RPMI8226 (cell line): ENCODE results near the gene GDPD5.

Experiments used
- DNase-seq: peaks from one replicate; pipeline ENCODE4 v3.0.0-alpha.2; 2015

Gene GDPD5

DNA sequence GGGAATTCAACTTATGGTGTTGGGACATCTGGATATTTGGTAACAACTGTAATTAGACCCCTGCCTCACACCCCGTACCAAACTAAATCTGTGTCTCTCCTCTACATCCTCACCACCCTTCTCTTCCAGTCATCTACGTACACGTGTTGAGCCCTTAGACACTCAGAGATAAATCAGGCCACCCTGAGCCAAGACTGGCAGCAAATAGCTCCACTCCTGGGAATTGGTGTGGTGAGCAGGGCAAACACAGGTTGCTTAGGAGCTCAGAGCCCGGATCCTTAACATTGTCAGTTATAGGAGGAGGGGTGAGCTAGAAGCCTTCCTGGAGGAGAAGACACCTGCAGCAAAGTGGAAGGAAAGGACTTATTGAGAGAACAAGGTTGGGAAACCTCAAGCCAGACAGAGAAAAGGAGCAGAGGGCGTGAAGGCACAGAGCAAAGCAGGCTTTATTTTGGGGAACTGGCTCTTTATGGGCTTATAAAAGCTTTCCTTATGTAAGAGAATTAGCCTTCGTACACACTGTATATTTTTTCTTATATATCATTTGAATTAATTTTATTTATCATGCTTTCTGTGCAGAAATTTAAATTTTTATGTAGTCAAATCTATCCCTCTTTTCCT is 55.8 kb downstream of the GDPD5 start:
- DNase-seq = no peak

- DNase-seq = no peak
Measured at GRCh38 chr11:75468534-75469340, 57.0 kb downstream of the GDPD5 start.

- no peak for DNase-seq
Measured at GRCh38 chr11:75467881-75468280, 57.9 kb downstream of the GDPD5 start.

DNA sequence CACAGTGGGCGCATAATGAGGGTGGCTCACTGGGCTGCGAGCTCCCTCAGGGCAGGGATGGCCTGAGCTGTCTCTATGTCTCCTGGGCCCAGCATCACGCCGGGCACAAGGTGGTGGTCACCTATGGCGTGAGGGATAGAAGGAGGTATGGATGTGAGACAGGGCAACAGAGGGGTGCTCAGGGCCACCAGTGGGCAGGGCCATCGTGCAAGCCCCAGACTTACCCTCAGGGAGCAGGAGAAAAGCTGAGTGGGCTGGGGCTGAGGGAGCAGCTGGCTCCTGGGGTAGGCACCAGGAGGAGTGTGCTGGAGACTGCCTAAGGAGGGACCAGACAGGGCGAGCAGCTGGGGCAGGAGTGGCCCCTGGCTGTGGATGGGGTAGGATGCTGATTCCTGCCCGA is 58.4 kb downstream of the GDPD5 start:
- DNase-seq = no peak

GRCh38 chr11:75465701-75466531 is 59.8 kb downstream of the GDPD5 start:
- no peak for DNase-seq

DNA sequence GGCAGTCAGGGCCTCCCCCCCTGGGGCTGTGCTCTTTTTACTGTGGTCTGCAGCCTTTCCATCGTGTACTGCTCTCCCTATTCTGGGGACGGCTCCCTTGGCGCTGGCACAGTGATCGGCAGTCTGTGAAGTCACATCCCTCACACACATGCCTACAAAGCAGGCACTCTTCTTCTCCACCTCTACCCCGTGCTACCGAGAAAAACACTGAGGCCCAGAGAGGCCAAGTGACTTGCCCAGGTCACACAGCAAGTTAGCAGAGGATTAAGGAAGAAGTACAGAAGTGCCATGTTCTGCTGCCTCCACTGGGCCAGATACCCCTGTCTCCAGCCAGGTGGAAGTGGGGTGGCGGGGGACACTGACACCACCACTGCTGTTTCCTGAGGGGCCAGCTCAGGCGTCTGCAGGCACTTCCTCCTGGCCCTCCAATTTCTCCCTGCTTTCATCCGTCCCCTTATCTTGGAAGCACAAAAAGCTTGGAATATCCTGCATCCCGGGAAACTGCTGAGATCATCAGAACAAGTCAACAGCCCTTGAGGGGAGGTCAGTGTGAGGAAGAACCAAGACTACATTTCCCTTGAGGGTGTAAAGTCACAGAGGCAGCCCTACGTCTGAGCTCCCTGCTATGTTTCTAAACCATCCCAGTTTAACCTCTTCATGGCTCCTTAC is 62.5 kb downstream of the GDPD5 start:
- no peak for DNase-seq

DNA sequence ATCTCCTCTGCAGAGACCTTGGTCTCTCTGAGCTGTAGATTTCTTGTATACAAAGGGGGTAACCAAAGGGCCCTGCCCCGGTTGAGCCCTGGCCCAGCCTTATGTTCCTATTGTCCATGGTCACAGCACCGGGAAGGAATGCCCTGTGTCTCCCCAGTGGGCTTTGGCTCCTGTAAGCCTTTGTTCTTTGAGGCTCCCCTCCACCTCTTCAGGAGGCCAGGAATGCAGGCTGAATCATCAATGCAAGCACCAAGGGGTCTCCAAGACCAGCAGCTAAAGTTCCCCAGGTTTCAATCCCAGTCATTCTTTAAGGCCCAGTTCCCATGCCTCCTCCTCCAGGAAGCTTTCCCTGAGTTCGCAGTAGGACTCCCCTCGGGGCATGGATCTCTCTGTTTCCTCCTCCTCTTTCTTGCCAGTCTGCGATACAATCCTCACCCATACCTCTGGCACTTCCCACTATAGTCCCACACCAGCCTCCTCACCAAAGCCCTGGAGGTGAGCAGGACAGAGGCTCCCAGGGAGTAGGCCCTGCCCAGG is 63.6 kb downstream of the GDPD5 start:
- DNase-seq = no peak

- DNase-seq = no peak
Measured at GRCh38 chr11:75461151-75461550, 64.6 kb downstream of the GDPD5 start.

- no peak for DNase-seq
Measured at GRCh38 chr11:75456596-75457183, 69.1 kb downstream of the GDPD5 start.

DNA sequence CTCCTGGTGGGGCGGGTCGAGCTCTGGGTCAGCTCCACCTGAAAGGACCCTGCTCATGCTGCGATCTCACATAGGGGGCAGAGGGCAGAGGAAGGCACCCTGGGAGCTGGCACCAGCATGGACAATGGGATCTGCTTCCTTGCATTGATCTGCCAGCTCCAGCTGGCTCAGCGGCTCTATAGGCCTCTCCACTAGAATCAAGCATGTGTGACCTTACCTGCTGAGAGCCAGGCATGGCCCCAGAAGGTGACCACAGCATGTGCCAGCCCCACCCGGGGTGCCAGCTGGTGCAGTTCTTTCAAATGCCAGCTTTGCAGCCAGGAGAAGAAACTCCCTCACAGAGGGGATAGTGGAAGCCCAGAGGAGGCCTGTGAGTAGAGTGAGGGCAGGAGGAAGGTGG is 70.8 kb downstream of the GDPD5 start:
- DNase-seq = no peak

DNA sequence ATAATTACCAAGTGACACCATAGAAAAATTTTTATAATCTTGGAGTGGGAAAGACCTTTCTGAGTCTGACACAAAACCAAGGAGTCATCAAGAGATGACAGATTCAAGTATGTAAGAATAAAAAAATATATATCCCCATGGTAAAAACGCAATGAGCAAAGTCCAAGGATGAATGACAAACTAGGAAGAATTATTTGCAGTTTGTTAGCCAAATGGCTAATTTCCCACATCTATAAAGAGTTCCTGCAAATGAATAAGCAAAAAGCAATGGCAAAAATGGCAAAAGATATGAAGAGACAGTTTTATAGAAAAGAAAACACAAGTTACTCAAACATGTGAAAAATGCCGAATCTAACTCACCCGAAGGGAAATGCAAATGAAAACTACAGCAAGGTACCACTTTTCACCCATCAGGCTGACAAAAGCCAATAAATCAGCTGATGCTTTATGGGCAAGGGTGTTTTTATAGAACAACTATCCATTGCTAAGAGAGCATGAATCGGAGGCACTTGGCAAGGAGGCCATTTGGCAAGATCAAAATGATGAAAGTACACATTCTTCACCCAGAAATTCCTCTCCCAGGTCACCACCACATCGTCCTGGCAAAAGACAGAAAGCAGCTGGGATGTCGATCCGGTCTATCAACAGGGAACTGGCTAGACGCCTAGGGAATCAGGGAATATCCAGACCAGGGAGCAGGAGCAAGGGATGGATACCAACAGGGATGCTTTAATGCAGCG is 71.7 kb downstream of the GDPD5 start:
- DNase-seq = no peak

- DNase-seq = peak; percentile 61
Measured at GRCh38 chr11:75450826-75451821, 74.6 kb downstream of the GDPD5 start.

- no peak for DNase-seq
Measured at GRCh38 chr11:75450236-75450635, 75.5 kb downstream of the GDPD5 start.

GRCh38 chr11:75449776-75450175 is 76.0 kb downstream of the GDPD5 start:
- DNase-seq = no peak

GRCh38 chr11:75449271-75449670 is 76.5 kb downstream of the GDPD5 start:
- no peak for DNase-seq

DNA sequence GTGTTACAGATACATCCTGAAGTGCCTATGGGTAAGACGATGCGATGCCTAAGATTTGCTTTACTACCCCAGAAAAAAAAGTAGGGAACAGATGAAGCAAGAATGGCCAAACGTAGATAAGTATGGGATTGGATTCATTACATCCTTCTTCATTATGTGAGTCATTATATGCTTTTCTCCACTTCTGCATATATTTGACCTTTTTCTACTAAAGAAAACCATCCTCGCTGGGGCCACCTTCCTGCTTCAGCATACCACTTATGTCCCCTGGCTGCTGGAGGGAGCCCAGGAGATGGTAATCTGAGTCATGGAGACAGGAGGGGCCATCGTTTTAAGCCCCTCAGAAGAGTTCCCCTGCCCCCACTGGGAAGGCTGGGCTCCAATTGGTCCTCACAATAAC is 78.3 kb downstream of the GDPD5 start:
- no peak for DNase-seq

DNA sequence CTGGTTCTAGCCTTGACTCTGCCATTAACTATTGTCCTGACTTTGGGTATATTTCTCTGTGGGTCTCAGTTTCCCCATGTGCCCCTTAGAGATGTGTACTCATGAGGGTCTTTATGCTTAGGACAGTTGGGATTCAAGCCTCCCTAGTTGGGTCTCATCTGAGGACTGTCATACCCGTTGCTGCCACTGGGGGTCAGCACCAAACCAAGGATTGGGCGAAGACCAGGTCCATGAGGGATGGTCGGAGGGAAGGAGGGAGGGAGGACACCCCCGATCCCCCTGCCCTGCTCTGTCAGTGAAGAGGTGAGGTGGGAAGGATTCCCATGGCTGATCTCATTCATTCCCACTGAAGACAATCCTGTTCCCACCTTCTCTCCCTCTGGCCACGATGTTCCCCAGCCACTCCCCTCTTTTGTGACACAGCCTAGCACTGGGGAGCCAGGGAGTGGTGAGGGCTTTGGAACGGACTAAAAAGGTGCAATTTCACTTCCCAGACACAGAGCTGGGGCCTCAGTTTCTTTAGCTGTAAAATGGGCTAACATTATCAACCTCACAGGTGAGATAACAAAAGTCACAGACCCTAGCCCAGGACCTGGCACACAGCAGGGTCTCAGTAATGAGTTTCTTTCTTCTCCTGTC is 80.3 kb downstream of the GDPD5 start:
- peak; percentile 74 for DNase-seq

DNA sequence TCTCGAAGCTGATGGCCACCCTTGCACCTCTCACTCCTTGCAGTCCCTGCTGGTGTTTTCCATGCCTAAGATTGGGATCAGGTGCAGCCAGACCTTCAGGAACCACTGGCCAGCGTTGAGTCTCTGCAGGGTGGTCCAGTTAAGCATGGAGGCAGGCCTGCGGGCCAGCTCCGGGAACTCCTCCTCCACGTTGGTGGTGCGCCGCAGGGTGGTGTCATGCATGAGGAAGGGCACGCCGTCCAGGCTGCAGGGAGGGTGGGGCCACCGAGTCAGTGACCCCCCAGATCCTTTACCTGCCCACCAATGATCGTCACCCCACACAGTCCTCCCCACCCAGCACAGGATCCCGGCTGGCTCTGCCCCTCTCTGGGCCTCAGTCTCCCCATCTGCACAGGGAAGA is 82.7 kb downstream of the GDPD5 start:
- DNase-seq = no peak

DNA sequence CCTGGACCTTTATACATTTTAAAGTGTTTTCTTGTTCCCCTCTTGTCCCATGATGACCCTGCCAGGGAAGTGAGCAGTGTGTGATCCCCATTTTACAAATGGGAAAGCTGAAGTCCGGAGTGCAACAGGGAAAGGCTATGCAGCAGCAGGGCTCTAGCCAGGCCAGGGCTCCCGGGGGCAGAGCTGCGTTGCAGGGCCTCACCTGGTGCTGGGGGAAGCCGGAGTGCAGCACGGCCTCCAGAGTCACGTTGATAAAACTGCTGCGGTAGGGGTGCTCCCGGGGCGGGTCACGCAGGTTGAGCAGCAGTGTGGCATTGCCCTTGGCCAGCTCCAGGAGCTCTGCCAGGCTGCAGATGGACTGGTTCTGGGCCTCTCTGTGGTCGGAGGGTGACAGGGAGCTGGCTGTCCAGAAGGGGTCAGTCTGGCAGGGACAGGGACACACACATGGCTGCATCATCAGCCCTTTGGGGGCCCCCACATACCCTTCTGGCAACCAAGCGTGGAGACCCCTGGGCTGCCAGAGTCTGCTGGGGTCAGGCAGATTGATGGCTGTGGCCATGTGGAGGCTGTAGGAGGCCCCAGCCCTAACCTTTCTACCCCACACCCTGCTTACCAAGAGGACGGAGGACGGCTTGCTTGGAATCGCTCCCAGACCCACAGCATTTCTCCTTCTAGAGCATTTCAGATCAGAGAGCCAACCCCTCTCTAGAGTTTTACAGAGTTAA is 83.4 kb downstream of the GDPD5 start:
- no peak for DNase-seq
